ENCODE results near the gene FOXN3. TPM values are rescaled to one million over a fixed set of nuclear protein-coding genes. Genes with fewer than 3 reads are reported as not detected.

FOXN3 gene
- total RNA-seq, 1 experiment from 2014 or later, result 125 TPM

GRCh38 chr14:89386212-89386886, 30.7 kb downstream of the FOXN3 start:
- Histone ChIP-seq H3K14ac (ENCODE audit: insufficient read depth, low read length) (no peak overlapping the region), H3K4me2 (ENCODE audit: insufficient read depth, insufficient read length, low read length) (no peak overlapping the region)
- peak overlapping the region in 2 of 3 experiments; percentile 57 to 65; a peak in 1 of 7 replicates for H3K27ac Mint-ChIP-seq

More at GRCh38 chr14:89386212-89386886, 30.7 kb downstream of the FOXN3 start:
- DNase-seq, result peak; percentile 2
- no peak overlapping the region for H4K8ac ChIP-seq (replicated peaks; ENCODE audit: insufficient read length, low read depth, low read length)
- H3K4me3 Mint-ChIP-seq, result no peak overlapping the region
- no peaks in the 10 kb centered on the region for H3K9me3 ChIP-seq (ENCODE audit: control insufficient read depth, low read depth, low read length)
- peaks cover 55 to 63% of the 10 kb centered on the region in 2 experiments for H3K4me1 Mint-ChIP-seq
- no peak overlapping the region for H2AK5ac ChIP-seq (ENCODE audit: insufficient read length, low read length)
- TF ChIP-seq CTCF (conservative IDR thresholded peaks at IDR 0.05), result no peak
- peaks cover 3% of the 10 kb centered on the region for H3K79me1 ChIP-seq (ENCODE audit: insufficient read depth, low read depth, low read length, poor library complexity, severe bottlenecking)
- H2BK120ac ChIP-seq (ENCODE audit: low read depth, low read length, poor library complexity, severe bottlenecking), result no peak overlapping the region
- H3K18ac ChIP-seq (ENCODE audit: insufficient read length, low read depth, low read length), result no peak overlapping the region
- no peak overlapping the region for H2BK20ac ChIP-seq (ENCODE audit: low read depth, low read length, poor library complexity, severe bottlenecking)
- H3T11ph ChIP-seq (ENCODE audit: low read length), result no peak overlapping the region
- peaks cover 0 to 4% of the 10 kb centered on the region in 2 experiments; a peak in 3 of 5 replicates for H3K9me3 Mint-ChIP-seq
- no peak overlapping the region for H3K56ac ChIP-seq (ENCODE audit: insufficient read length, low read depth, low read length)
- H3K79me2 ChIP-seq (ENCODE audit: insufficient read depth, low read length), result peaks cover 77% of the 10 kb centered on the region
- H3K36me3 Mint-ChIP-seq (ENCODE audit: insufficient read depth in 1 of 3, low read depth in 3 of 3), result peaks cover 18 to 31% (median 23%) of the 10 kb centered on the region in 3 experiments; a peak in 6 of 7 replicates
- no peaks in the 10 kb centered on the region for H3K27me3 Mint-ChIP-seq (ENCODE audit: low read depth)
- no peak overlapping the region for H2BK5ac ChIP-seq (ENCODE audit: insufficient read length, low read length)
- no peak overlapping the region for H3K23ac ChIP-seq (ENCODE audit: insufficient read length, low read depth, low read length)
- no peak overlapping the region for H4K91ac ChIP-seq (ENCODE audit: insufficient read length, low read depth, low read length)
- no peak overlapping the region for H4K5ac ChIP-seq (ENCODE audit: insufficient read length, low read depth, low read length)
- no peaks in the 10 kb centered on the region for H4K20me1 ChIP-seq (ENCODE audit: control insufficient read depth, insufficient read depth, insufficient read length)
- no peak overlapping the region for H3K9ac ChIP-seq (ENCODE audit: extremely low read depth, insufficient read length, low read length)
- no peak overlapping the region for H2AFZ ChIP-seq (ENCODE audit: low read length)
- H3K4me1 ChIP-seq (ENCODE audit: insufficient read depth, low read length), result peaks cover 11% of the 10 kb centered on the region; the same call in 1 of the 2 replicates
- H3K27me3 ChIP-seq (ENCODE audit: insufficient read depth, low read length), result no peaks in the 10 kb centered on the region
- no peak overlapping the region for H2BK15ac ChIP-seq (ENCODE audit: low read depth, low read length)
- no peak overlapping the region for H3K4ac ChIP-seq (ENCODE audit: low read depth, low read length)
- no CpG with 5 or more reads among the region's 9 CpGs for WGBS (ENCODE audit: extremely low coverage, insufficient read length, low lambda C conversion rate)
- H3K23me2 ChIP-seq (ENCODE audit: insufficient read length, low read depth, low read length, poor library complexity, severe bottlenecking), result no peaks in the 10 kb centered on the region
- no peak overlapping the region for H2BK12ac ChIP-seq (ENCODE audit: insufficient read length, low read depth, low read length)
- no peak overlapping the region for H3K27ac ChIP-seq (ENCODE audit: insufficient read length, low read depth, low read length)
